GM06990 (cell line): Measurements from ENCODE around the gene CYB5B.
"Not testable (repeated sequence)": the region's sequence is repeated elsewhere in the genome, so short reads cannot be mapped to it uniquely, and the experiment has no call there.

Source experiments
- DNase-seq: peaks from one replicate; pipeline ENCODE4 v3.0.0-alpha.2; 2011; ENCODE audit not compliant: insufficient read length; ENCODE audit errors: extremely low read depth
- H3K27me3 ChIP-seq: replicated peaks from 2 replicates; pipeline ENCODE4 v1.6.0; 2011; ENCODE audit warnings: low read length; ENCODE audit not compliant: control insufficient read depth, insufficient read depth
- H3K36me3 ChIP-seq: 2 replicates; pipeline ENCODE4 v1.5.1; 2011; ENCODE audit warnings: low read length; ENCODE audit not compliant: control insufficient read depth, insufficient read depth
- H3K4me3 ChIP-seq: replicated peaks from 2 replicates; pipeline ENCODE4 v1.5.1; 2011; ENCODE audit warnings: low read depth, mild to moderate bottlenecking, control low read depth, low read length
- TF ChIP-seq, protein P1 (sequence below): IDR thresholded peaks from 2 replicates; pipeline ENCODE4 v1.5.1; 2011; ENCODE audit warnings: low read length, control low read depth, mild to moderate bottlenecking, inconsistent platforms; ENCODE audit not compliant: insufficient read depth, poor library complexity, severe bottlenecking

Gene CYB5B

GRCh38 chr16:69434066-69434465, 9.6 kb downstream of the CYB5B start:
- TF ChIP-seq, protein P1, sequence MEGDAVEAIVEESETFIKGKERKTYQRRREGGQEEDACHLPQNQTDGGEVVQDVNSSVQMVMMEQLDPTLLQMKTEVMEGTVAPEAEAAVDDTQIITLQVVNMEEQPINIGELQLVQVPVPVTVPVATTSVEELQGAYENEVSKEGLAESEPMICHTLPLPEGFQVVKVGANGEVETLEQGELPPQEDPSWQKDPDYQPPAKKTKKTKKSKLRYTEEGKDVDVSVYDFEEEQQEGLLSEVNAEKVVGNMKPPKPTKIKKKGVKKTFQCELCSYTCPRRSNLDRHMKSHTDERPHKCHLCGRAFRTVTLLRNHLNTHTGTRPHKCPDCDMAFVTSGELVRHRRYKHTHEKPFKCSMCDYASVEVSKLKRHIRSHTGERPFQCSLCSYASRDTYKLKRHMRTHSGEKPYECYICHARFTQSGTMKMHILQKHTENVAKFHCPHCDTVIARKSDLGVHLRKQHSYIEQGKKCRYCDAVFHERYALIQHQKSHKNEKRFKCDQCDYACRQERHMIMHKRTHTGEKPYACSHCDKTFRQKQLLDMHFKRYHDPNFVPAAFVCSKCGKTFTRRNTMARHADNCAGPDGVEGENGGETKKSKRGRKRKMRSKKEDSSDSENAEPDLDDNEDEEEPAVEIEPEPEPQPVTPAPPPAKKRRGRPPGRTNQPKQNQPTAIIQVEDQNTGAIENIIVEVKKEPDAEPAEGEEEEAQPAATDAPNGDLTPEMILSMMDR, result no peak
- Histone ChIP-seq H3K27me3 (no peaks in the 10 kb centered on the region), H3K36me3 (peaks cover 5% of the 10 kb centered on the region), H3K4me3 (no peak overlapping the region)
- no peak for DNase-seq

GRCh38 chr16:69435977-69436820, 11.8 kb downstream of the CYB5B start:
- no peaks in the 10 kb centered on the region for H3K27me3 ChIP-seq
- H3K36me3 ChIP-seq, result peaks cover 2% of the 10 kb centered on the region
- TF ChIP-seq, protein P1, result no peak
- no peak for DNase-seq
- no peak overlapping the region for H3K4me3 ChIP-seq

DNA sequence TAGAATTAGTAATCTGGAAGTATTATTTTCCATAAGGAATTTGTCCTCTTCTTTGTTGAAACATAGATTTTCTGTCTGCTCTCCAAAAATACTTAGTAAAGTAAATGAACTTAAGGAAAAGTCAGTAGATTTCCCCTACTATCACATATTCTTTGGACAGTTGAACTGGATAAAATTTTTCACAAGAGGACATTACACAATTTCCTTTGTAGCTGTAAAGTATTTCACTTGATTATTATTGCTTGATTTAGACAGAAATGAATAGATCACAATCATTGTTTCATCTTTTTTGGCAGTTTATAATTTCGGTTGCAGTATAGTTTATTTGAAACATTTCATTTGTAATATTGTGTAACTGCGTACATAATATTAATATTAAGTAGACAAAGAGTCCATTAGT, 12.5 kb downstream of the CYB5B start:
- TF ChIP-seq, protein P1, result no peak
- Histone ChIP-seq H3K4me3 (no peak overlapping the region), H3K36me3 (no peaks in the 10 kb centered on the region), H3K27me3 (no peaks in the 10 kb centered on the region)
- DNase-seq, result no peak

DNA sequence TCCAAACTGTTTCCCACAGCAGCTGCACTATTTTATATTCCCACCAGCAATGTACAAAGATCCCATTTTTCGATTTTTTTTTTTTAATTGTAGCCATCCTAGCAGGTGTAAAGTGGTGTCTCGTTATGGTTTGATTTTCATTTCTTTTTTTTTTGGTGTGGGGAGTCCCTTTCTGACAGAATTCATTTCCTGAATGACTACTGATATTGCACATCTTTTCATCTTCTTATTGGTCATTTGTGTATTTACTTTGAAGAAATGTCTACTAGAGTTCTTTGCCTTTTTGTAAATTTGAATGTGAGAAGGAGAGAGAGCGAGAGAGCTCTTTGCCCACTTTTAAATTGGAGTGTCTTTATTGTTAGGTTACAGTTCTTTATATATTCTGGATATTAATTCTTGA, 14.0 kb downstream of the CYB5B start:
- TF ChIP-seq, protein P1, result no peak
- H3K4me3 ChIP-seq, result no peak overlapping the region
- H3K27me3 ChIP-seq, result no peaks in the 10 kb centered on the region
- DNase-seq, result peak; percentile 23
- peaks cover 3% of the 10 kb centered on the region for H3K36me3 ChIP-seq

- H3K4me3 ChIP-seq, result no peak overlapping the region
- DNase-seq, result no peak
- TF ChIP-seq, protein P1, result no peak
- peaks cover 3% of the 10 kb centered on the region for H3K36me3 ChIP-seq
- no peaks in the 10 kb centered on the region for H3K27me3 ChIP-seq
Measured at GRCh38 chr16:69440250-69440649, 15.8 kb downstream of the CYB5B start.

DNA sequence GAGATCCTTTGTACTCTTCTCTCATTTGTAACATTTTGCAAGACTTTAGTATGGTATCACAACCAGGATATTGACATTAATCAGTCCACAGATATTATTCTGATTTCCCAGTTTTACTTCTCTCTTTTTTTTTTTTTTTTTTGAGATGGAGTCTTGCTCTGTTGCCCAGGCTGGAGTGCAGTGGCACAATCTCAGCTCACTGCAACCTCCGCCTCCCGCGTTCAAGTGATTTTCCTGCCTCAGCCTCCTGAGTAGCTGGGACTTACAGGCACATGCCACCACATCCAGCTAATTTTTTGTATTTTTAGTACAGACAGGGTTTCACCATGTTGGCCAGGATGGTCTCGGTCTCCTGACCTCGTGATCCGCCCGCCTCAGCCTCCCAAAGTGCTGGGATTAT, 16.6 kb downstream of the CYB5B start:
- DNase-seq, H3K27me3 ChIP-seq, H3K36me3 ChIP-seq: not testable (repeated sequence)

More for the DNA sequence above, 16.6 kb downstream of the CYB5B start:
- H3K4me3 ChIP-seq, result not testable (repeated sequence)
